ENCODE measurements around the gene LARGE1. TPM values are rescaled to one million over a fixed set of nuclear protein-coding genes. Genes with fewer than 3 reads are reported as not detected.

LARGE1 gene
- total and polyA plus RNA-seq, 2 of the 4 experiments (the other 2 are of a cell fraction) = 6.2 to 12.4 TPM

- H3K4me1 ChIP-seq (ENCODE audit: control insufficient read depth, insufficient read depth, low read length) = no peaks in the 10 kb centered on the region
- H3K4ac ChIP-seq (ENCODE audit: low read depth, low read length) = no peak overlapping the region
- intact Hi-C loops (cut with micrococcal nuclease) (no loop called here), dilution Hi-C loops (cut with HindIII; ENCODE audit: low sequenced_read_pairs, unreplicated experiment) (no loop called here), in situ Hi-C loops (cut with MboI; ENCODE audit: low sequenced_read_pairs) (no loop called here)
- H4K8ac ChIP-seq (ENCODE audit: low read depth in 2 of 2, low read length in 2 of 2) = no peak overlapping the region
- no peaks in the 10 kb centered on the region for H3K27me3 ChIP-seq (ENCODE audit: control insufficient read depth, insufficient read depth, low read length)
- ChIA-PET POLR2A (ENCODE audit: unreplicated experiment) (no interaction called here), CTCF (no interaction called here)
- no peak overlapping the region for H2AK5ac ChIP-seq (ENCODE audit: low read depth, low read length)
- H2BK20ac ChIP-seq (ENCODE audit: low read depth, low read length) = no peak overlapping the region
- peaks cover 0 to 3% of the 10 kb centered on the region in 2 experiments; a peak in 1 of 4 replicates for H3K79me1 ChIP-seq (ENCODE audit: low read depth in 1 of 2, low read length in 2 of 2)
- H3K9ac ChIP-seq (ENCODE audit: low read depth, low read length) = no peak overlapping the region
- H2AFZ ChIP-seq (replicated peaks; ENCODE audit: low read length, poor library complexity) = no peak overlapping the region
- H4K5ac ChIP-seq (ENCODE audit: low read depth, low read length) = no peak overlapping the region
- H2BK5ac ChIP-seq (ENCODE audit: low read depth, low read length, poor library complexity, severe bottlenecking) = no peak overlapping the region
- H3K4me2 ChIP-seq (ENCODE audit: low read depth, low read length) = no peak overlapping the region
- DNase-seq (no peak), ATAC-seq (ENCODE audit: low read depth) (no peak)
- no peak overlapping the region for H3K18ac ChIP-seq (ENCODE audit: low read depth, low read length)
- peaks cover 3% of the 10 kb centered on the region; the same call in 1 of the 2 replicates for H3K9me3 ChIP-seq (ENCODE audit: control insufficient read depth, insufficient read depth, low read length)
- H3K23ac ChIP-seq (ENCODE audit: low read depth, low read length) = no peak overlapping the region
- H3K4me3 ChIP-seq (ENCODE audit: insufficient read depth, low read depth, low read length) = no peak overlapping the region
- no CpG with 5 or more reads among the region's 2 CpGs for WGBS, 2 experiments (ENCODE audit: extremely low coverage in 2 of 2, insufficient read length in 1 of 2)
- H3K56ac ChIP-seq (ENCODE audit: extremely low read depth, insufficient read depth, low read length) = no peak overlapping the region
- H4K91ac ChIP-seq (ENCODE audit: insufficient read depth, low read depth, low read length) = no peak overlapping the region
- H3K9me1 ChIP-seq (ENCODE audit: insufficient read depth, low read length) = no peaks in the 10 kb centered on the region; the same call in 1 of the 2 replicates
- no peaks in the 10 kb centered on the region for H4K20me1 ChIP-seq (ENCODE audit: insufficient read depth, low read length)
- no peak overlapping the region for H2BK120ac ChIP-seq (ENCODE audit: low read depth, low read length)
- H3K14ac ChIP-seq (replicated peaks; ENCODE audit: low read depth, low read length) = no peak overlapping the region
- H3K36me3 ChIP-seq (ENCODE audit: control insufficient read depth, insufficient read depth, low read length) = no peaks in the 10 kb centered on the region; the same call in 1 of the 2 replicates
- no TSS peak for BruUV-seq (replicated peaks)
- no peak overlapping the region for H3K27ac ChIP-seq (ENCODE audit: insufficient read depth, low read length)
- H2BK15ac ChIP-seq (ENCODE audit: low read depth, low read length) = no peak overlapping the region
- H2AK9ac ChIP-seq (replicated peaks; ENCODE audit: low read depth, low read length, poor library complexity) = no peak overlapping the region
- TF ChIP-seq RFX5 (IDR thresholded peaks at IDR 0.05; ENCODE audit: low read depth, low read length) = no peak
- no peak for TF ChIP-seq RAD21 (IDR thresholded peaks at IDR 0.05; ENCODE audit: low read length)
- no peak for TF ChIP-seq MXI1 (IDR thresholded peaks at IDR 0.05; ENCODE audit: borderline replicate concordance, low read depth, low read length)
- no peak for TF ChIP-seq RCOR1 (IDR thresholded peaks at IDR 0.05; ENCODE audit: insufficient replicate concordance, low read length)
- no peak for TF ChIP-seq CEBPB (IDR thresholded peaks at IDR 0.05; ENCODE audit: low read depth, low read length)
- no peak for TF ChIP-seq BHLHE40 (IDR thresholded peaks at IDR 0.05; ENCODE audit: low read depth, low read length)
- TF ChIP-seq USF2 (IDR thresholded peaks at IDR 0.05; ENCODE audit: low read depth, low read length) = no peak
- TF ChIP-seq ELK1 (IDR thresholded peaks at IDR 0.05; ENCODE audit: borderline replicate concordance, low read depth, low read length) = no peak
- no peak for TF ChIP-seq NFE2L2 (IDR thresholded peaks at IDR 0.05; ENCODE audit: low read depth, low read length)
- no peak for TF ChIP-seq MAFK (IDR thresholded peaks at IDR 0.05; ENCODE audit: low read depth, low read length)
- no peak for TF ChIP-seq MAZ (IDR thresholded peaks at IDR 0.05; ENCODE audit: borderline replicate concordance, low read depth, low read length)
- no peak for TF ChIP-seq FOS (IDR thresholded peaks at IDR 0.05; ENCODE audit: low read depth, low read length)
Observed at GRCh38 chr22:33461698-33462434, 458.4 kb downstream of the LARGE1 start.

Measured in IMR-90 (cell line).